HepG2 (cell line): Measurements from ENCODE around the gene SPARC. TPM values are rescaled to one million over a fixed set of nuclear protein-coding genes. Genes with fewer than 3 reads are reported as not detected.

Experiments
- ATAC-seq: fragments of 200-7000 bp; cut with Tn5 transposase; 3 replicates; pipeline ENCODE4 v1.9.1; 2020; ENCODE audit warnings: mild to moderate bottlenecking, moderate library complexity
- BruUV-seq: library from RNA; stranded (reverse); fragments of 400-500 nt; replicated peaks from 2 replicates; lab custom pipeline; 2021; lab: Mats Ljungman, UMichigan
- CTCF ChIA-PET: fragments of 300-600 bp; formaldehyde crosslinking; extraction: SDS; loops from one replicate; lab custom pipeline; 2021; ENCODE audit warnings: low total read pairs, inconsistent platforms, low intra/inter-chr PET ratio; lab: Yijun Ruan, JAX
- POLR2A ChIA-PET: fragments of 350-600 bp; sonication (Branson Sonifier 250); formaldehyde crosslinking; loops from one replicate; lab custom pipeline; 2020; ENCODE audit warnings: antibody characterized with exemption, inconsistent platforms; lab: Yijun Ruan, JAX
- DNase-seq: peaks from one replicate; pipeline ENCODE4 v3.0.0-alpha.2; 2015; ENCODE audit warnings: low spot score
- FAIRE-seq: peaks from 3 replicates; lab custom pipeline; 2011; peaks lifted over from hg19 to GRCh38; lab: Jason Lieb, UNC
- H2AFZ ChIP-seq: one replicate; pipeline ENCODE4 v1.6.1; 2011; ENCODE audit warnings: low read length, inconsistent platforms
- H3K27ac ChIP-seq: fragments of 300-600 bp; 3 replicates; pipeline ENCODE4 v1.8.0; 2011; ENCODE audit warnings: mixed run types, mild to moderate bottlenecking, mixed read lengths, low read length, inconsistent platforms; ENCODE audit not compliant: insufficient read depth; ENCODE audit errors: extremely low read length
- H3K27me3 ChIP-seq, 2 experiments: fragments of 200-600 bp in 1 of 2; 2 replicates in 1 of 2; 3 replicates in 1 of 2; pipeline versions ENCODE4 v1.6.0 to v1.8.0; 2011; ENCODE audit warnings: low read length in 2 of 2, mild to moderate bottlenecking in 2 of 2, moderate library complexity in 2 of 2, inconsistent platforms in 1 of 2; ENCODE audit not compliant: insufficient read depth in 2 of 2, control insufficient read depth in 1 of 2
- H3K36me3 ChIP-seq, 2 experiments: fragments of 200-600 bp in 1 of 2; replicated peaks in 1 of 2; 2 replicates in 1 of 2; 3 replicates in 1 of 2; pipeline versions ENCODE4 v1.5.1 to v1.8.0; 2011; ENCODE audit warnings: low read length in 2 of 2, inconsistent platforms in 1 of 2; ENCODE audit not compliant: insufficient read depth in 2 of 2, control insufficient read depth in 1 of 2
- H3K4me1 ChIP-seq: 2 replicates; pipeline ENCODE4 v1.5.1; 2012; ENCODE audit warnings: low read length, inconsistent platforms; ENCODE audit not compliant: insufficient read depth
- H3K4me2 ChIP-seq: 2 replicates; pipeline ENCODE4 v1.6.0; 2011; ENCODE audit warnings: low read depth, low read length, inconsistent platforms
- H3K4me3 ChIP-seq, 3 experiments: fragments of 200-600 bp in 1 of 3; sonication (generic), shearing (Covaris generic) in 1 of 3; replicated peaks in 1 of 3; 2 replicates each; pipeline ENCODE4 v1.5.1; 2011 to 2016; ENCODE audit warnings: low read length in 3 of 3, inconsistent platforms in 2 of 3, low read depth in 2 of 3, mild to moderate bottlenecking in 2 of 3, control low read depth in 1 of 3, mixed read lengths in 1 of 3; ENCODE audit not compliant: insufficient read depth in 1 of 3
- H3K79me2 ChIP-seq: one replicate; pipeline ENCODE4 v1.6.1; 2011; ENCODE audit warnings: low read length, inconsistent platforms; ENCODE audit not compliant: insufficient read depth
- H3K9ac ChIP-seq: 2 replicates; pipeline ENCODE4 v1.6.0; 2011; ENCODE audit warnings: mild to moderate bottlenecking, low read depth, low read length, inconsistent platforms; ENCODE audit not compliant: insufficient read depth
- H3K9me3 ChIP-seq: 2 replicates; pipeline ENCODE4 v1.5.1; 2012; ENCODE audit warnings: mild to moderate bottlenecking, low read length
- H4K20me1 ChIP-seq: 2 replicates; pipeline ENCODE4 v1.6.0; 2011; ENCODE audit warnings: inconsistent platforms, mild to moderate bottlenecking, low read length, moderate library complexity; ENCODE audit not compliant: insufficient read depth
- CBFB ChIP-seq: sonication (generic); formaldehyde crosslinking; IDR thresholded peaks from 2 replicates; pipeline ENCODE4 v1.4.0; 2020; ENCODE audit warnings: missing genetic modification reagents
- ISX ChIP-seq: sonication (generic); formaldehyde crosslinking; conservative IDR thresholded peaks from 2 replicates; pipeline ENCODE4 v1.5.0; 2020; ENCODE audit warnings: missing genetic modification reagents
- KIAA2018 ChIP-seq: sonication (generic); formaldehyde crosslinking; IDR thresholded peaks from 2 replicates; pipeline ENCODE4 v1.5.0; 2020; ENCODE audit warnings: mild to moderate bottlenecking, missing genetic modification reagents, borderline replicate concordance
- NRL ChIP-seq: sonication (generic); formaldehyde crosslinking; IDR thresholded peaks from 2 replicates; pipeline ENCODE4 v1.5.0; 2020; ENCODE audit warnings: missing genetic modification reagents, mild to moderate bottlenecking, moderate library complexity, borderline replicate concordance
- PLRG1 ChIP-seq: fragments of 450-650 bp; conservative IDR thresholded peaks from 2 replicates; pipeline ENCODE4 v1.6.1; 2016
- REXO4 ChIP-seq: sonication (generic); formaldehyde crosslinking; IDR thresholded peaks from 2 replicates; pipeline ENCODE4 v1.8.0; 2022; ENCODE audit warnings: missing genetic modification reagents, mild to moderate bottlenecking, borderline replicate concordance
- SNRNP70 ChIP-seq: fragments of 200-400 bp; formaldehyde crosslinking; IDR thresholded peaks from 2 replicates; pipeline ENCODE4 v1.6.1; 2017; ENCODE audit warnings: mild to moderate bottlenecking, low read depth, low read length, moderate library complexity
- SP1 ChIP-seq, 2 experiments: fragments of 450-650 bp in 1 of 2; sonication (generic) in 1 of 2; formaldehyde crosslinking in 1 of 2; IDR thresholded peaks; 2 replicates each; pipeline versions ENCODE4 v1.4.0 to v1.6.1; 2016 to 2020; ENCODE audit warnings: missing genetic modification reagents in 1 of 2
- STAT5B ChIP-seq: sonication (generic); formaldehyde crosslinking; IDR thresholded peaks from 2 replicates; pipeline ENCODE4 v1.4.0; 2020; ENCODE audit warnings: missing genetic modification reagents
- ZFYVE20 ChIP-seq: sonication (generic); formaldehyde crosslinking; IDR thresholded peaks from 2 replicates; pipeline ENCODE4 v1.8.0; 2023; ENCODE audit warnings: low read depth, mild to moderate bottlenecking, moderate library complexity, missing genetic modification reagents, borderline replicate concordance
- ZNF33A ChIP-seq: sonication (generic); formaldehyde crosslinking; IDR thresholded peaks from 2 replicates; pipeline ENCODE4 v1.5.1; 2020; ENCODE audit warnings: missing genetic modification reagents, mild to moderate bottlenecking, moderate library complexity, borderline replicate concordance
- ZNF512 ChIP-seq: sonication (generic); formaldehyde crosslinking; IDR thresholded peaks from 2 replicates; pipeline ENCODE4 v1.4.0; 2020; ENCODE audit warnings: mild to moderate bottlenecking, missing genetic modification reagents
- ZNF800 ChIP-seq: sonication (generic); formaldehyde crosslinking; IDR thresholded peaks from 2 replicates; pipeline ENCODE4 v1.4.0; 2020; ENCODE audit warnings: missing genetic modification reagents
- WGBS: methylation state at CpG from one replicate; pipeline ENCODE4 v1.1.6; 2017; ENCODE audit warnings: low lambda C conversion rate; 5-methylcytosine and 5-hydroxymethylcytosine counted together
- in situ Hi-C: cut with HindIII; loops from 2 replicates; pipeline ENCODE4 v1.10.0; 2017; ENCODE audit warnings: low pct_unique_long_range_greater_than_20kb; ENCODE audit not compliant: extremely low pct_ligation_motif_present
- intact Hi-C: fragments of 100-400 bp; cut with micrococcal nuclease; formaldehyde crosslinking; loops from one replicate; pipeline ENCODE4 v1.10.0; 2022; ENCODE audit not compliant: unreplicated experiment
- polyA plus RNA-seq, 8 experiments: library from polyadenylated mRNA; depleted of rRNA in 3 of 8; stranded (reverse) in 7 of 8; unstranded in 1 of 8; fragments of >200 nt; fragmentation: Illumina TruSeq in 4 of 8; extraction: Trizol in 4 of 8; gene quantifications; 2 replicates each; pipeline versions ENCODE4 v1.2.1 to v1.2.3, GENCODE V29; 2011 to 2016; ENCODE audit warnings: low read depth in 4 of 8, missing spikeins in 1 of 8, mixed read lengths in 1 of 8; ENCODE audit not compliant: insufficient read depth in 1 of 8
- total RNA-seq, 5 experiments: library from RNA; depleted of rRNA; stranded (reverse); fragments of >200 nt; fragmentation: Illumina TruSeq; extraction: Trizol; gene quantifications; 2 replicates each; pipeline ENCODE4 v1.2.3, GENCODE V29; 2016; ENCODE audit warnings: low read depth in 1 of 5

SPARC gene
- total and polyA plus RNA-seq, 2 of the 13 experiments (the other 11 are each of a cell fraction or from before 2014, with no cell fraction given), result 76.7 to 192 TPM

DNA sequence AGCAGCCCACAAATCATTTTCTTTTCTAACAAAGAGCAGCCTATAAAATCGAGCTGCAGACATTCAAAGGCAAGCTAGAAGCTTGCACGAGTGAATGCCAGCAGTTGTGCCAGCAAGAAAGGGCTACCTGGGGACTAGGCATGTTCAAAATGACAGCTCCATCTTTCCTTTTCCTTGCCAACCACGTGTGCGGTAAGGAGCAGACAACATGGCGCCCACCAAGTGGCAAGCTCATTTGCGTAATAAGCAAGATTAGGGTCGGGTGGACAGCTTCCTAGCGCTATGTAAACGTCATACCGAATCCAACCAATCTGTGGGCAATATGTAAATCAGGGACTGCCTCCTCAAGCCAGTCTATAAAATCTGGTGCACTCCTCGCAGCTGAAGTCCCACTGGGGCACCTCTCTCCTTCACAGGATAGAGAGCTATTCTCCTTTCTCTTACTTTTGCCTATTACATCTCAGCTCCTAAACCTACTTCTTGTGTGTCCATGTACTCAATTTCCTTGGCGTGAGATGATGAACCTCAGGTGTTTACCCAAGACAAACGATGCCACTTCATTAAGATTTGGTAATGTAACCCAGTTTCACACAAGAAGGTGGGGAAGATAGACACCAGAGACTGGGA lies 22.5 kb upstream of the SPARC start:
- no peak overlapping the region for H3K4me3 ChIP-seq
- BruUV-seq, result no TSS peak
- no peak overlapping the region for H3K4me2 ChIP-seq
- ChIA-PET POLR2A (no interaction called here), CTCF (no interaction called here)
- no peaks in the 10 kb centered on the region for H3K9me3 ChIP-seq
- H3K4me1 ChIP-seq, result peaks cover 24% of the 10 kb centered on the region
- no peaks in the 10 kb centered on the region; a peak in 1 of 5 replicates for H3K27me3 ChIP-seq
- intact Hi-C loops, result no loop called here
- in situ Hi-C loops, result no loop called here
- FAIRE-seq (no peak), ATAC-seq (no peak), DNase-seq (no peak)
- no peaks in the 10 kb centered on the region for H4K20me1 ChIP-seq
- WGBS, result 38% methylated on average over 7 of the region's 13 CpGs
- no peak overlapping the region for H3K9ac ChIP-seq
- no peaks in the 10 kb centered on the region for H3K79me2 ChIP-seq
- no peak overlapping the region for H2AFZ ChIP-seq
- no peak overlapping the region for H3K27ac ChIP-seq
- H3K36me3 ChIP-seq, result no peaks in the 10 kb centered on the region
- no peak for TF ChIP-seq ZNF512
- TF ChIP-seq CBFB (CRISPR knock-in tag), result no peak
- no peak for TF ChIP-seq ZNF33A (CRISPR knock-in tag)
- TF ChIP-seq NRL, result no peak
- TF ChIP-seq PLRG1, result no peak
- TF ChIP-seq SP1 (IDR thresholded peaks at IDR 0.05), result no peak
- no peak for TF ChIP-seq SP1 (CRISPR knock-in tag; IDR thresholded peaks at IDR 0.05)
- no peak for TF ChIP-seq ISX (CRISPR knock-in tag)
- TF ChIP-seq REXO4 (CRISPR knock-in tag), result no peak
- TF ChIP-seq ZNF800, result no peak
- no peak for TF ChIP-seq KIAA2018
- no peak for TF ChIP-seq SNRNP70
- no peak for TF ChIP-seq ZFYVE20 (CRISPR knock-in tag)
- TF ChIP-seq STAT5B (CRISPR knock-in tag), result no peak
